WTC11 (cell line): ENCODE measurements around the gene SIGLEC1. TPM values are rescaled to one million over a fixed set of nuclear protein-coding genes. Genes with fewer than 3 reads are reported as not detected.

ENCODE experiments used
- ATAC-seq: fragments of 200-7000 bp; cut with Tn5 transposase; 2 replicates; pipeline ENCODE4 v1.10.0; 2021; ENCODE audit warnings: mild to moderate bottlenecking, moderate library complexity
- CTCF ChIA-PET: fragments of 300-600 bp; sonication (Branson Sonifier 250); formaldehyde crosslinking; loops from one replicate; lab custom pipeline; 2021; ENCODE audit warnings: antibody characterized with exemption; lab: Charles Lee
- POLR2A ChIA-PET: fragments of 350-600 bp; sonication (Branson Sonifier 250); formaldehyde crosslinking; loops from one replicate; lab custom pipeline; 2021; ENCODE audit warnings: antibody characterized with exemption; lab: Charles Lee
- DNase-seq: peaks from one replicate; pipeline ENCODE4 v3.0.0; 2021; ENCODE audit warnings: low spot score
- H3K27ac Mint-ChIP-seq: 2 replicates; pipeline ENCODE4 v1.8.0; 2021; ENCODE audit warnings: mixed read lengths
- H3K27me3 Mint-ChIP-seq: 2 replicates; pipeline ENCODE4 v1.8.0; 2021; ENCODE audit warnings: low read depth, mild to moderate bottlenecking, moderate library complexity, mixed read lengths
- H3K36me3 Mint-ChIP-seq: 2 replicates; pipeline ENCODE4 v1.8.0; 2021; ENCODE audit warnings: mixed read lengths
- H3K4me1 Mint-ChIP-seq: 2 replicates; pipeline ENCODE4 v1.8.0; 2022; ENCODE audit warnings: mixed read lengths
- H3K4me3 Mint-ChIP-seq: 2 replicates; pipeline ENCODE4 v1.8.0; 2021; ENCODE audit warnings: mild to moderate bottlenecking, moderate library complexity, mixed read lengths
- H3K9me3 Mint-ChIP-seq: 2 replicates; pipeline ENCODE4 v1.8.0; 2021; ENCODE audit warnings: mixed read lengths
- CREB1 ChIP-seq: sonication (generic); formaldehyde crosslinking; IDR thresholded peaks from 2 replicates; pipeline ENCODE4 v1.8.0; 2023; ENCODE audit warnings: mild to moderate bottlenecking, missing genetic modification reagents
- ETV6 ChIP-seq: sonication (generic); formaldehyde crosslinking; IDR thresholded peaks from 2 replicates; pipeline ENCODE4 v1.8.1; 2022; ENCODE audit warnings: mild to moderate bottlenecking, missing genetic modification reagents
- GTF2I ChIP-seq: fragments of 250-450 bp; sonication (Bioruptor Pico); conservative IDR thresholded peaks from 2 replicates; pipeline ENCODE4 v1.4.0; 2021; ENCODE audit warnings: mild to moderate bottlenecking
- MXD4 ChIP-seq: fragments of 250-450 bp; sonication (Bioruptor Pico); IDR thresholded peaks from 2 replicates; pipeline ENCODE4 v1.8.0; 2021; ENCODE audit warnings: mild to moderate bottlenecking, moderate library complexity, borderline replicate concordance
- NFE2L1 ChIP-seq: sonication (generic); formaldehyde crosslinking; IDR thresholded peaks from 2 replicates; pipeline ENCODE4 v1.8.1; 2023; ENCODE audit warnings: missing genetic modification reagents
- RORB ChIP-seq: fragments of 250-450 bp; sonication (Bioruptor Pico); IDR thresholded peaks from 2 replicates; pipeline ENCODE4 v1.9.0; 2021; ENCODE audit warnings: mild to moderate bottlenecking
- SP1 ChIP-seq: sonication (generic); formaldehyde crosslinking; conservative IDR thresholded peaks from 2 replicates; pipeline ENCODE4 v1.8.1; 2022; ENCODE audit warnings: missing genetic modification reagents
- ZNF138 ChIP-seq: sonication (generic); formaldehyde crosslinking; conservative IDR thresholded peaks from 2 replicates; pipeline ENCODE4 v1.8.1; 2022; ENCODE audit warnings: mild to moderate bottlenecking, moderate library complexity, missing genetic modification reagents
- ZNF281 ChIP-seq: sonication (generic); formaldehyde crosslinking; IDR thresholded peaks from 2 replicates; pipeline ENCODE4 v1.8.0; 2023; ENCODE audit warnings: mild to moderate bottlenecking, missing genetic modification reagents
- ZNF512 ChIP-seq: sonication (generic); formaldehyde crosslinking; IDR thresholded peaks from 2 replicates; pipeline ENCODE4 v1.8.1; 2022; ENCODE audit warnings: missing genetic modification reagents, borderline replicate concordance
- total RNA-seq: library from RNA; stranded (reverse); gene quantifications from 3 replicates; pipeline ENCODE4 v1.2.3, GENCODE V29; 2021
- TF ChIP-seq, protein P1 (sequence below): fragments of 250-450 bp; sonication (Bioruptor Pico); conservative IDR thresholded peaks from 2 replicates; pipeline ENCODE4 v1.9.0; 2021; ENCODE audit warnings: mild to moderate bottlenecking
- TF ChIP-seq, protein P2 (sequence below): fragments of 200-600 bp; IDR thresholded peaks from 2 replicates; pipeline ENCODE4 v1.8.0; 2022; ENCODE audit warnings: antibody characterized with exemption
- TF ChIP-seq, protein P3 (sequence below): fragments of 250-450 bp; sonication (Bioruptor Pico); IDR thresholded peaks from 2 replicates; pipeline ENCODE4 v2.1.2; 2022; ENCODE audit warnings: mild to moderate bottlenecking, moderate library complexity
- TF ChIP-seq, protein P4 (sequence below): sonication (generic); formaldehyde crosslinking; conservative IDR thresholded peaks from 2 replicates; pipeline ENCODE4 v1.8.1; 2022; ENCODE audit warnings: mild to moderate bottlenecking, missing genetic modification reagents
- TF ChIP-seq, protein P5 (sequence below): sonication (generic); formaldehyde crosslinking; IDR thresholded peaks from 2 replicates; pipeline ENCODE4 v1.8.1; 2023; ENCODE audit warnings: mild to moderate bottlenecking, moderate library complexity, missing genetic modification reagents
- TF ChIP-seq, protein P6 (sequence below): sonication (generic); formaldehyde crosslinking; IDR thresholded peaks from 2 replicates; pipeline ENCODE4 v1.8.0; 2023; ENCODE audit warnings: missing genetic modification reagents

Gene SIGLEC1
- total RNA-seq, 1 experiment from 2014 or later, result 0.04 TPM

GRCh38 chr20:3669710-3670367, 42.6 kb downstream of the SIGLEC1 start (continued):
- TF ChIP-seq, protein P1, sequence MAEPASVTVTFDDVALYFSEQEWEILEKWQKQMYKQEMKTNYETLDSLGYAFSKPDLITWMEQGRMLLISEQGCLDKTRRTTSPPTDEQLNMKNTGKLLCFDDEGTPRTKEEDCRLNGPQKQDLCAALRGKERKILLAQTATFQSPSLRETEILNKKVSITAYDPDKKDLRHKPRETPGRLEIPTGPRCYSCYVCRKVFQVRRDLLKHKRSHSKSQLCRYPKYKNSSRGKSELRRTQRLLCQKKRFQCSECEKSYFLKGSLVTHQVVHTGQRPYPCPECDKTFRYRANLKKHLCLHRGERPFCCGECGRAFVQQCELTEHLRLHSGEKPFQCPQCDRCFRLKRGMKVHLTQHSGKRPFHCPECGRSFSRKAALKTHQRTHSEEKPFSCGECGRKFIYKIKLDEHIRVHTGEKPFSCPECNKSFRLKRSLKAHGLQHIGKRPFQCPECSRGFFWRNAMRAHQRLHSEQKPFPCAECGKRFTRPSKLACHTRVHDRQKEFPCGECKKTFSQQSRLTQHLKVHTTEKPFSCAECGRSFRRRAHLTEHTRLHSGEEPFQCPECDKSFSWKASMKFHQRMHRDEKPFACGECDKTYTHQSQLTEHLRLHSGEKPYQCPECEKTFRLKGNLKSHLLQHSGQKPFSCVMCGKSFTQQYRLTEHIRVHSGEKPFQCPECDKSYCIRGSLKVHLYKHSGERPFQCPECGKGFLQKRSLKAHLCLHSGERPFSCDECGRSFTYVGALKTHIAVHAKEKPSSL (CRISPR knock-in tag), result no peak
- TF ChIP-seq, protein P2, sequence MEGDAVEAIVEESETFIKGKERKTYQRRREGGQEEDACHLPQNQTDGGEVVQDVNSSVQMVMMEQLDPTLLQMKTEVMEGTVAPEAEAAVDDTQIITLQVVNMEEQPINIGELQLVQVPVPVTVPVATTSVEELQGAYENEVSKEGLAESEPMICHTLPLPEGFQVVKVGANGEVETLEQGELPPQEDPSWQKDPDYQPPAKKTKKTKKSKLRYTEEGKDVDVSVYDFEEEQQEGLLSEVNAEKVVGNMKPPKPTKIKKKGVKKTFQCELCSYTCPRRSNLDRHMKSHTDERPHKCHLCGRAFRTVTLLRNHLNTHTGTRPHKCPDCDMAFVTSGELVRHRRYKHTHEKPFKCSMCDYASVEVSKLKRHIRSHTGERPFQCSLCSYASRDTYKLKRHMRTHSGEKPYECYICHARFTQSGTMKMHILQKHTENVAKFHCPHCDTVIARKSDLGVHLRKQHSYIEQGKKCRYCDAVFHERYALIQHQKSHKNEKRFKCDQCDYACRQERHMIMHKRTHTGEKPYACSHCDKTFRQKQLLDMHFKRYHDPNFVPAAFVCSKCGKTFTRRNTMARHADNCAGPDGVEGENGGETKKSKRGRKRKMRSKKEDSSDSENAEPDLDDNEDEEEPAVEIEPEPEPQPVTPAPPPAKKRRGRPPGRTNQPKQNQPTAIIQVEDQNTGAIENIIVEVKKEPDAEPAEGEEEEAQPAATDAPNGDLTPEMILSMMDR, result no peak
- no peak for TF ChIP-seq ETV6 (CRISPR knock-in tag)

DNA sequence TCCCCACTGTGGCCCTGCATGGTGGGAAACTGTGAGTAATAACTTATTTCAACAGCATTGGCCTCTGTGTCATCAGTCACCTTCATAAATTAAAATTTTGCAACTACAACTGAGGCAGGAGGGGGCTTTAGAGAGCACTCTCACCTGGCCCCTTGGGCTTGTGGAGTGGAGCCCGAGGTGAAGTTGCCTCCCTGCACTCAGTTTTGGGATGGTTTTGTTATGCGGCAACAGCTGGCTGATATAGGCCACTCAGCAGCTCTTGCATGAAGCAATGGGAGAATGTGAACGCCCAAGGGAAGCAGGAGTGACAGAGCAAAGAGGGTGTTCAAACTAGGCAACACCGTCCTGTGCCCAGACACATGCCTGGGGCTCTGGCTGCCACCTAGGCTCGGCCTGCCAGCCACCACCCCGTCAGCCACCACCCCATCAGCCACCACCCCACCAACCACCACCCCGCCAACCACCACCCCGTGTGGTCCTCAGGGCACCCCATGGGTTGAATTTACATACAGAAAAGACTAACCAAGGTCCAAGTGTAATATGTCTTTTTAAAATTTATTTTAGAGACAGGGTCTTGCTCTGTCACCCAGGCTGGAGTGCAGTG, 44.9 kb downstream of the SIGLEC1 start:
- peaks cover 25% of the 10 kb centered on the region for H3K4me1 Mint-ChIP-seq
- CTCF ChIA-PET, result interaction anchor here (1.3 to 3.4 kb wide), 5 partner anchors 9 to 104 kb away, joined by 3 to 23 read pairs (median 5); no protein-coding TSS in a partner anchor
- no peak for ATAC-seq
- TF ChIP-seq, protein P3, sequence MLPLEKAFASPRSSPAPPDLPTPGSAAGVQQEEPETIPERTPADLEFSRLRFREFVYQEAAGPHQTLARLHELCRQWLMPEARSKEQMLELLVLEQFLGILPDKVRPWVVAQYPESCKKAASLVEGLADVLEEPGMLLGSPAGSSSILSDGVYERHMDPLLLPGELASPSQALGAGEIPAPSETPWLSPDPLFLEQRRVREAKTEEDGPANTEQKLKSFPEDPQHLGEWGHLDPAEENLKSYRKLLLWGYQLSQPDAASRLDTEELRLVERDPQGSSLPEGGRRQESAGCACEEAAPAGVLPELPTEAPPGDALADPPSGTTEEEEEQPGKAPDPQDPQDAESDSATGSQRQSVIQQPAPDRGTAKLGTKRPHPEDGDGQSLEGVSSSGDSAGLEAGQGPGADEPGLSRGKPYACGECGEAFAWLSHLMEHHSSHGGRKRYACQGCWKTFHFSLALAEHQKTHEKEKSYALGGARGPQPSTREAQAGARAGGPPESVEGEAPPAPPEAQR (CRISPR knock-in tag), result no peak
- TF ChIP-seq, protein P4, sequence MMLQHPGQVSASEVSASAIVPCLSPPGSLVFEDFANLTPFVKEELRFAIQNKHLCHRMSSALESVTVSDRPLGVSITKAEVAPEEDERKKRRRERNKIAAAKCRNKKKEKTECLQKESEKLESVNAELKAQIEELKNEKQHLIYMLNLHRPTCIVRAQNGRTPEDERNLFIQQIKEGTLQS (CRISPR knock-in tag), result no peak
- no peak for TF ChIP-seq RORB (CRISPR knock-in tag)
- TF ChIP-seq ZNF281 (CRISPR knock-in tag), result no peak
- TF ChIP-seq, protein P5, sequence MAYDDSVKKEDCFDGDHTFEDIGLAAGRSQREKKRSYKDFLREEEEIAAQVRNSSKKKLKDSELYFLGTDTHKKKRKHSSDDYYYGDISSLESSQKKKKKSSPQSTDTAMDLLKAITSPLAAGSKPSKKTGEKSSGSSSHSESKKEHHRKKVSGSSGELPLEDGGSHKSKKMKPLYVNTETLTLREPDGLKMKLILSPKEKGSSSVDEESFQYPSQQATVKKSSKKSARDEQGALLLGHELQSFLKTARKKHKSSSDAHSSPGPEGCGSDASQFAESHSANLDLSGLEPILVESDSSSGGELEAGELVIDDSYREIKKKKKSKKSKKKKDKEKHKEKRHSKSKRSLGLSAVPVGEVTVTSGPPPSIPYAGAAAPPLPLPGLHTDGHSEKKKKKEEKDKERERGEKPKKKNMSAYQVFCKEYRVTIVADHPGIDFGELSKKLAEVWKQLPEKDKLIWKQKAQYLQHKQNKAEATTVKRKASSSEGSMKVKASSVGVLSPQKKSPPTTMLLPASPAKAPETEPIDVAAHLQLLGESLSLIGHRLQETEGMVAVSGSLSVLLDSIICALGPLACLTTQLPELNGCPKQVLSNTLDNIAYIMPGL (CRISPR knock-in tag), result no peak
- H3K9me3 Mint-ChIP-seq, result no peaks in the 10 kb centered on the region
- H3K4me3 Mint-ChIP-seq, result no peak overlapping the region
- H3K27me3 Mint-ChIP-seq, result peaks cover 46% of the 10 kb centered on the region
- POLR2A ChIA-PET, result no interaction called here
- H3K36me3 Mint-ChIP-seq, result no peaks in the 10 kb centered on the region
- H3K27ac Mint-ChIP-seq, result no peak overlapping the region
- DNase-seq, result no peak

DNA sequence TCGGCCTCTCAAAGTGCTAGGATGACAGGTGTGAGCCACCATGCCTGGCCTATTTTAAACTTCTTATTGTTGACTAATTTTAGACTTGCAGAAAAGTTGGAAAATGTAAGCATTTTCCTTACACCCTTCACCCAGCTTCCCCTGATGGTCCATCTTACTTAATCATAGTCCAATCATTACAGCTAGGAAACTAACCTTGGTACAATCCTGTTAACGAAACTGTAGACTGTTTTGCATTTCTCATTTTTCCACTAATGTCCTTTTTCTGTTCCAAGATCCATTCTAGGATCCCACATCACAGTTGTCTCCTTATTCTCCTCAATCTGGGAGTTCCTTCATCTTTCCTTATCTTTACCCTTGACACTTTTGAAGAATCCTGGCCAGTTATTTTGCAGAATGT, 48.5 kb downstream of the SIGLEC1 start:
- Mint-ChIP-seq H3K36me3 (no peaks in the 10 kb centered on the region), H3K4me1 (peaks cover 21% of the 10 kb centered on the region), H3K9me3 (no peaks in the 10 kb centered on the region), H3K27me3 (peaks cover 60% of the 10 kb centered on the region), H3K27ac (no peak overlapping the region), H3K4me3 (no peak overlapping the region)
- no peak for ATAC-seq
- ChIA-PET CTCF (interaction anchor here (0.5 to 1.9 kb wide), 6 partner anchors 8 to 193 kb away, joined by 3 to 13 read pairs (median 4); no protein-coding TSS in a partner anchor), POLR2A (no interaction called here)
- no peak for DNase-seq
- TF ChIP-seq SP1 (no peak), GTF2I (CRISPR knock-in tag) (no peak), CREB1 (CRISPR knock-in tag) (no peak), ZNF512 (no peak), NFE2L1 (CRISPR knock-in tag) (no peak), MXD4 (CRISPR knock-in tag) (no peak), ZNF138 (CRISPR knock-in tag) (no peak)
- TF ChIP-seq, protein P6, sequence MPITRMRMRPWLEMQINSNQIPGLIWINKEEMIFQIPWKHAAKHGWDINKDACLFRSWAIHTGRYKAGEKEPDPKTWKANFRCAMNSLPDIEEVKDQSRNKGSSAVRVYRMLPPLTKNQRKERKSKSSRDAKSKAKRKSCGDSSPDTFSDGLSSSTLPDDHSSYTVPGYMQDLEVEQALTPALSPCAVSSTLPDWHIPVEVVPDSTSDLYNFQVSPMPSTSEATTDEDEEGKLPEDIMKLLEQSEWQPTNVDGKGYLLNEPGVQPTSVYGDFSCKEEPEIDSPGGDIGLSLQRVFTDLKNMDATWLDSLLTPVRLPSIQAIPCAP (CRISPR knock-in tag), result no peak
